ENCODE measurements around the gene MARCHF2. TPM values are rescaled to one million over a fixed set of nuclear protein-coding genes. Genes with fewer than 3 reads are reported as not detected.

Gene MARCHF2
- total RNA-seq, 1 donor from 2014 or later = 30.9 TPM

DNA sequence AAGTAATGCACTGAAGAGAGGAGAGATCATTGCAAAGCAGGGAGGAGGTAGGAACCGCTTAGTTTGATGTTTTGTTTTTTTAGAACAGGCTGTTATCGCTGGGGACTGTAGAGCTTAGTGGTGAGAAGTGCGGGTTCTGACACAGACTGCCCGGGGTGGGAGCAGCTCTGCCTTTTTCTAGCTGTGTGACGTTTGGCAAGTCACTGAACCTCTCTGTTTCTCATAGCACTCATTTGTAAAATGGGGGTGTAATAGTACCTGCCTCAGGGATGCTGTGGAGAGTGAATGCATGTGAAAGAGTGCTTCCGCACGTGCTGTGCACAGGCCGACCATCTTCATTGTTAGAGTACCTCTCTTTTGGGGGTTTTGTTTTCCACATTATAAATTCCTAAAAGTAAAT lies 70.1 kb downstream of the MARCHF2 start:
- H3K36me3 Mint-ChIP-seq (ENCODE audit: low read depth, unreplicated experiment) = peaks cover 26% of the 10 kb centered on the region
- H3K79me2 ChIP-seq (ENCODE audit: insufficient read depth, low read length) = peaks cover 71% of the 10 kb centered on the region

DNA sequence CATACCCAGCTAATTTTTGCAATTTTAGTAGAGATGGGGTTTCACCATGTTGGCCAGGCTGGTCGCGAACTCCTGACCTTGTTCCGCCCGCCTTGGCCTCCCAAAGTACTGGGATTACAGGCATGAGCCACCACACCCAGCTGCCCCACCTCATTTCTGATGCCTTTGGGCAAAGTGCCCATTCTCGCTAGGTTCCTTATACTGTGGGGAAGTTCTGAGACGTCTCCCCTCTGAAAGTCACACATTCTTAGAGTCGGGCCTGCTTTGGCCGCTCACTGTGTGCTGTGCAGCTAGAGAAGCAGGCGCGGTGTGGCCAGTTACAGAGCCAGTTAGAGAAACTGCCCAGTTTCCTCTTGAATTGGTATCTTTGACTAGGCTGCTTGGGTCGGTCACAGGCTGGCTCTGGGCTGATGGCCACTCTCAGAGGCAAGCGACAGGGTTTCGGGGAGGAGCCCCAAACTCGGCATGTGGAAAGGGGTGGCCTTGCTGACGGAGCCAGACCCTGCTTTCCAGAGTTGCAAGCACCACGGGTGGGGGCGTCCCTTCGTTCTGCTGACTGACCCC lies 71.3 kb downstream of the MARCHF2 start:
- no peak for FAIRE-seq
- TF ChIP-seq, protein P1, sequence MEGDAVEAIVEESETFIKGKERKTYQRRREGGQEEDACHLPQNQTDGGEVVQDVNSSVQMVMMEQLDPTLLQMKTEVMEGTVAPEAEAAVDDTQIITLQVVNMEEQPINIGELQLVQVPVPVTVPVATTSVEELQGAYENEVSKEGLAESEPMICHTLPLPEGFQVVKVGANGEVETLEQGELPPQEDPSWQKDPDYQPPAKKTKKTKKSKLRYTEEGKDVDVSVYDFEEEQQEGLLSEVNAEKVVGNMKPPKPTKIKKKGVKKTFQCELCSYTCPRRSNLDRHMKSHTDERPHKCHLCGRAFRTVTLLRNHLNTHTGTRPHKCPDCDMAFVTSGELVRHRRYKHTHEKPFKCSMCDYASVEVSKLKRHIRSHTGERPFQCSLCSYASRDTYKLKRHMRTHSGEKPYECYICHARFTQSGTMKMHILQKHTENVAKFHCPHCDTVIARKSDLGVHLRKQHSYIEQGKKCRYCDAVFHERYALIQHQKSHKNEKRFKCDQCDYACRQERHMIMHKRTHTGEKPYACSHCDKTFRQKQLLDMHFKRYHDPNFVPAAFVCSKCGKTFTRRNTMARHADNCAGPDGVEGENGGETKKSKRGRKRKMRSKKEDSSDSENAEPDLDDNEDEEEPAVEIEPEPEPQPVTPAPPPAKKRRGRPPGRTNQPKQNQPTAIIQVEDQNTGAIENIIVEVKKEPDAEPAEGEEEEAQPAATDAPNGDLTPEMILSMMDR (IDR thresholded peaks at IDR 0.05; ENCODE audit: insufficient read depth, low read depth, low read length) = no peak
- no peak for TF ChIP-seq EZH2 (IDR thresholded peaks at IDR 0.05; ENCODE audit: insufficient read depth, low read length)
- H3K36me3 Mint-ChIP-seq (ENCODE audit: low read depth, unreplicated experiment) = peaks cover 27% of the 10 kb centered on the region

More for the DNA sequence above, 70.1 kb downstream of the MARCHF2 start:
- no peak for FAIRE-seq
- H3K4me1 ChIP-seq (ENCODE audit: insufficient read depth, low read length) = no peaks in the 10 kb centered on the region
- no peak overlapping the region for H3K27ac Mint-ChIP-seq (ENCODE audit: unreplicated experiment)
- no peak for DNase-seq (ENCODE audit: low read depth)
- H3K36me3 ChIP-seq (ENCODE audit: insufficient read depth, low read length) = peaks cover 33% of the 10 kb centered on the region
- H3K4me3 Mint-ChIP-seq (ENCODE audit: unreplicated experiment) = no peak overlapping the region
- H4K20me1 ChIP-seq (ENCODE audit: insufficient read depth, low read length) = peaks cover 94% of the 10 kb centered on the region
- H3K9me3 Mint-ChIP-seq (ENCODE audit: unreplicated experiment) = no peaks in the 10 kb centered on the region
- no peaks in the 10 kb centered on the region for H3K27me3 Mint-ChIP-seq (ENCODE audit: low read depth, unreplicated experiment)
- no peak overlapping the region for H3K9ac ChIP-seq (ENCODE audit: low read length)
- H3K4me3 ChIP-seq (ENCODE audit: insufficient read depth, low read depth, low read length) = no peak overlapping the region
- no peak overlapping the region for H2AFZ ChIP-seq (ENCODE audit: low read depth, low read length)
- no peak overlapping the region for H3K27ac ChIP-seq (ENCODE audit: low read depth, low read length)
- H3K4me2 ChIP-seq (ENCODE audit: low read length) = no peak overlapping the region
- no peaks in the 10 kb centered on the region for H3K9me3 ChIP-seq (ENCODE audit: insufficient read depth, low read depth, low read length)
- no peaks in the 10 kb centered on the region for H3K27me3 ChIP-seq (ENCODE audit: insufficient read depth, low read length)
- H3K4me1 Mint-ChIP-seq (ENCODE audit: low read depth, unreplicated experiment) = peaks cover 12% of the 10 kb centered on the region
- no peak for TF ChIP-seq EZH2 (IDR thresholded peaks at IDR 0.05; ENCODE audit: insufficient read depth, low read length)
- TF ChIP-seq, protein P1 (IDR thresholded peaks at IDR 0.05; ENCODE audit: insufficient read depth, low read depth, low read length) = no peak

More for the DNA sequence above, 71.3 kb downstream of the MARCHF2 start:
- Histone ChIP-seq H3K9ac (ENCODE audit: low read length) (no peak overlapping the region), H3K4me1 (ENCODE audit: insufficient read depth, low read length) (no peaks in the 10 kb centered on the region), H4K20me1 (ENCODE audit: insufficient read depth, low read length) (peaks cover 90% of the 10 kb centered on the region), H3K4me2 (ENCODE audit: low read length) (no peak overlapping the region), H3K9me3 (ENCODE audit: insufficient read depth, low read depth, low read length) (no peaks in the 10 kb centered on the region), H3K79me2 (ENCODE audit: insufficient read depth, low read length) (peaks cover 59% of the 10 kb centered on the region), H3K27me3 (ENCODE audit: insufficient read depth, low read length) (no peaks in the 10 kb centered on the region), H3K36me3 (ENCODE audit: insufficient read depth, low read length) (peaks cover 33% of the 10 kb centered on the region), H3K4me3 (ENCODE audit: insufficient read depth, low read depth, low read length) (no peak overlapping the region), H3K27ac (ENCODE audit: low read depth, low read length) (no peak overlapping the region), H2AFZ (ENCODE audit: low read depth, low read length) (no peak overlapping the region)
- H3K4me3 Mint-ChIP-seq (ENCODE audit: unreplicated experiment) = no peak overlapping the region
- no peak for DNase-seq (ENCODE audit: low read depth)
- no peaks in the 10 kb centered on the region for H3K27me3 Mint-ChIP-seq (ENCODE audit: low read depth, unreplicated experiment)
- H3K27ac Mint-ChIP-seq (ENCODE audit: unreplicated experiment) = no peak overlapping the region
- H3K4me1 Mint-ChIP-seq (ENCODE audit: low read depth, unreplicated experiment) = peaks cover 7% of the 10 kb centered on the region
- no peaks in the 10 kb centered on the region for H3K9me3 Mint-ChIP-seq (ENCODE audit: unreplicated experiment)

Data from astrocyte (in vitro differentiated cells and primary cell).